Breast epithelium (tissue), 3 donors: ENCODE measurements around the gene WDPCP.

Experiments
- CTCF ChIP-seq, 3 donors: fragments of 450-650 bp; IDR thresholded peaks; one replicate each; pipeline ENCODE4 v1.5.1; 2016 to 2017; ENCODE audit warnings: antibody characterized with exemption in 3 of 3, mild to moderate bottlenecking in 3 of 3, moderate library complexity in 3 of 3
- POLR2A ChIP-seq: fragments of 450-650 bp; IDR thresholded peaks from one replicate; pipeline ENCODE4 v1.6.1; 2016; ENCODE audit warnings: antibody characterized with exemption, mild to moderate bottlenecking, moderate library complexity
- POLR2AphosphoS5 ChIP-seq, 3 donors: sonication (generic); formaldehyde crosslinking; IDR thresholded peaks; one replicate each; pipeline ENCODE4 v1.6.1; 2017; ENCODE audit warnings: antibody characterized with exemption in 3 of 3

- TF ChIP-seq CTCF (IDR thresholded peaks at IDR 0.05) (no peak), POLR2A (no peak), POLR2AphosphoS5 (IDR thresholded peaks at IDR 0.05) (no peak)
These were observed 267.6 kb downstream of the WDPCP start for GRCh38 chr2:63320669-63321068.
